B cell (primary cell): Measurements from ENCODE around the gene YAP1.

Experiments
- EZH2 ChIP-seq: IDR thresholded peaks from 2 replicates; pipeline ENCODE4 v1.6.1; 2012; ENCODE audit warnings: borderline replicate concordance, low read depth, mild to moderate bottlenecking, moderate library complexity, low read length; ENCODE audit not compliant: insufficient read depth, poor library complexity, severe bottlenecking
- TF ChIP-seq, protein P1 (sequence below): fragments of 200-600 bp; IDR thresholded peaks from one replicate; pipeline ENCODE4 v1.8.0; 2022; ENCODE audit warnings: antibody characterized with exemption, mild to moderate bottlenecking

DNA sequence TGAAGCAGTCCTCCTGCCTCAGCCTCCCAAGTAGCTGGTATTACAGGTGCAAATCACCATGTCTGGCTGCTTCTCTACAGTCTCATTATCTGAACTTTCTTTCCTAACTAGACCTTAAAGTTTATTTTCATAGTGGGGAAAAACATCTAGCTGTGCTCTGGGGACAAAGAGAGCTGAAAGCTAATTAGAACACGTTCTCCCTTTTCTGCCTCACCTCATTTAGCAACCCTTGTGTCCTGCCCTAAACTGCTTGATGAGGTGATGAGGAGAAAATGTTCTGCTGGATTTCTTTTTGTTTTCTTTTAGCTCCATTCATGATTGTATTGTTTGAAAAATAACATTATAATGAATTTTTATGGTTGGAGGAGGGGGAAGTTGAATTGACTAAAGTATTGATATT lies 84.7 kb downstream of the YAP1 start:
- TF ChIP-seq EZH2: no peak
- TF ChIP-seq, protein P1, sequence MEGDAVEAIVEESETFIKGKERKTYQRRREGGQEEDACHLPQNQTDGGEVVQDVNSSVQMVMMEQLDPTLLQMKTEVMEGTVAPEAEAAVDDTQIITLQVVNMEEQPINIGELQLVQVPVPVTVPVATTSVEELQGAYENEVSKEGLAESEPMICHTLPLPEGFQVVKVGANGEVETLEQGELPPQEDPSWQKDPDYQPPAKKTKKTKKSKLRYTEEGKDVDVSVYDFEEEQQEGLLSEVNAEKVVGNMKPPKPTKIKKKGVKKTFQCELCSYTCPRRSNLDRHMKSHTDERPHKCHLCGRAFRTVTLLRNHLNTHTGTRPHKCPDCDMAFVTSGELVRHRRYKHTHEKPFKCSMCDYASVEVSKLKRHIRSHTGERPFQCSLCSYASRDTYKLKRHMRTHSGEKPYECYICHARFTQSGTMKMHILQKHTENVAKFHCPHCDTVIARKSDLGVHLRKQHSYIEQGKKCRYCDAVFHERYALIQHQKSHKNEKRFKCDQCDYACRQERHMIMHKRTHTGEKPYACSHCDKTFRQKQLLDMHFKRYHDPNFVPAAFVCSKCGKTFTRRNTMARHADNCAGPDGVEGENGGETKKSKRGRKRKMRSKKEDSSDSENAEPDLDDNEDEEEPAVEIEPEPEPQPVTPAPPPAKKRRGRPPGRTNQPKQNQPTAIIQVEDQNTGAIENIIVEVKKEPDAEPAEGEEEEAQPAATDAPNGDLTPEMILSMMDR: no peak
